Prostate gland (tissue), 2 donors: ENCODE results near the gene PZP.

Experiments
- POLR2A ChIP-seq: fragments of 450-650 bp; IDR thresholded peaks from one replicate; pipeline ENCODE4 v1.6.1; 2016; ENCODE audit warnings: antibody characterized with exemption, mild to moderate bottlenecking
- TF ChIP-seq, protein P1 (sequence below), 4 experiments: fragments of 200-600 bp in 2 of 4; fragments of 450-650 bp in 2 of 4; sonication (generic) in 2 of 4; IDR thresholded peaks; 1 replicate in 3 of 4; 2 replicates in 1 of 4; pipeline ENCODE4 v1.5.1; 2016 to 2019; ENCODE audit warnings: antibody characterized with exemption in 4 of 4, mild to moderate bottlenecking in 2 of 4, moderate library complexity in 2 of 4

DNA sequence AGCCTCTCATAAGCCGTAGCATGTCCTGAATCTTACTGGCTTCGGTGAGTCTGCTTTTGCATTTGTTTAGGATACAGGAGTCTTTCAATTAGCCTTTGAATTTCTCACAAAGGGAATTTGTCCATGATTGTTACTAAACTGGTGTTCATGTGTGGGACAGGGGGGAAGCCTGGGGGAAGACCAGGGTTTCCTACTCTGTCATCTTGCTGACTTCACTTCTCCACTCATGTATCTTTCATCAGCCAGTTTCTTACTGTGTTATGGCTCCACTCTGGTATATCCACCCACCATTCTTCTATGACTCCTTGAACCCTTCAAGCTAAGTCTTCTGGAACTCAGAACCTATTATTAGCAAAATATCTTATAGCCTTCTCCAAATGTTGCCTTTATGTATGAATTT, 60.7 kb downstream of the PZP start:
- TF ChIP-seq, protein P1, sequence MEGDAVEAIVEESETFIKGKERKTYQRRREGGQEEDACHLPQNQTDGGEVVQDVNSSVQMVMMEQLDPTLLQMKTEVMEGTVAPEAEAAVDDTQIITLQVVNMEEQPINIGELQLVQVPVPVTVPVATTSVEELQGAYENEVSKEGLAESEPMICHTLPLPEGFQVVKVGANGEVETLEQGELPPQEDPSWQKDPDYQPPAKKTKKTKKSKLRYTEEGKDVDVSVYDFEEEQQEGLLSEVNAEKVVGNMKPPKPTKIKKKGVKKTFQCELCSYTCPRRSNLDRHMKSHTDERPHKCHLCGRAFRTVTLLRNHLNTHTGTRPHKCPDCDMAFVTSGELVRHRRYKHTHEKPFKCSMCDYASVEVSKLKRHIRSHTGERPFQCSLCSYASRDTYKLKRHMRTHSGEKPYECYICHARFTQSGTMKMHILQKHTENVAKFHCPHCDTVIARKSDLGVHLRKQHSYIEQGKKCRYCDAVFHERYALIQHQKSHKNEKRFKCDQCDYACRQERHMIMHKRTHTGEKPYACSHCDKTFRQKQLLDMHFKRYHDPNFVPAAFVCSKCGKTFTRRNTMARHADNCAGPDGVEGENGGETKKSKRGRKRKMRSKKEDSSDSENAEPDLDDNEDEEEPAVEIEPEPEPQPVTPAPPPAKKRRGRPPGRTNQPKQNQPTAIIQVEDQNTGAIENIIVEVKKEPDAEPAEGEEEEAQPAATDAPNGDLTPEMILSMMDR (IDR thresholded peaks at IDR 0.05) = no peak
- TF ChIP-seq POLR2A = no peak
